Spleen (tissue), 7 donors: Measurements from ENCODE around the gene PEX12.

Experiments
- CTCF ChIP-seq, 11 experiments: fragments of 200-600 bp in 7 of 11; fragments of 450-650 bp in 4 of 11; sonication (generic) in 4 of 11; IDR thresholded peaks in 8 of 11; conservative IDR thresholded peaks in 3 of 11; 1 replicate in 7 of 11; 2 replicates in 4 of 11; pipeline versions ENCODE4 v1.4.0 to v1.8.0; 2016 to 2021; ENCODE audit warnings: antibody characterized with exemption in 11 of 11, inconsistent platforms in 4 of 11, mild to moderate bottlenecking in 1 of 11
- POLR2A ChIP-seq, 3 donors: fragments of 450-650 bp; IDR thresholded peaks; one replicate each; pipeline ENCODE4 v1.5.1; 2017; ENCODE audit warnings: antibody characterized with exemption in 3 of 3, mild to moderate bottlenecking in 1 of 3
- POLR2AphosphoS5 ChIP-seq, 3 donors: sonication (generic); formaldehyde crosslinking; IDR thresholded peaks; one replicate each; pipeline ENCODE4 v1.5.1; 2017; ENCODE audit warnings: antibody characterized with exemption in 3 of 3
- donor health status: DM: no; HTN: no; CAD: no; lungs with moderate emphysema.
- donor health status: DM: no; HTN: no; CAD: no.
- donor health status: DM: no; HTN: no; CAD: no.

- TF ChIP-seq CTCF (IDR thresholded peaks at IDR 0.05 in 8 of 11, conservative IDR thresholded peaks at IDR 0.05 in 3 of 11) (no peak), POLR2AphosphoS5 (IDR thresholded peaks at IDR 0.05) (no peak), POLR2A (IDR thresholded peaks at IDR 0.05) (no peak)
These were observed 49.0 kb upstream of the PEX12 start for GRCh38 chr17:35627417-35627816.
